ENCODE measurements around the gene S100A1. TPM values are rescaled to one million over a fixed set of nuclear protein-coding genes. Genes with fewer than 3 reads are reported as not detected.

S100A1 gene
- total and polyA plus RNA-seq, 2 of the 13 experiments (the other 11 are each of a cell fraction or from before 2014, with no cell fraction given) = 120 to 251 TPM

DNA sequence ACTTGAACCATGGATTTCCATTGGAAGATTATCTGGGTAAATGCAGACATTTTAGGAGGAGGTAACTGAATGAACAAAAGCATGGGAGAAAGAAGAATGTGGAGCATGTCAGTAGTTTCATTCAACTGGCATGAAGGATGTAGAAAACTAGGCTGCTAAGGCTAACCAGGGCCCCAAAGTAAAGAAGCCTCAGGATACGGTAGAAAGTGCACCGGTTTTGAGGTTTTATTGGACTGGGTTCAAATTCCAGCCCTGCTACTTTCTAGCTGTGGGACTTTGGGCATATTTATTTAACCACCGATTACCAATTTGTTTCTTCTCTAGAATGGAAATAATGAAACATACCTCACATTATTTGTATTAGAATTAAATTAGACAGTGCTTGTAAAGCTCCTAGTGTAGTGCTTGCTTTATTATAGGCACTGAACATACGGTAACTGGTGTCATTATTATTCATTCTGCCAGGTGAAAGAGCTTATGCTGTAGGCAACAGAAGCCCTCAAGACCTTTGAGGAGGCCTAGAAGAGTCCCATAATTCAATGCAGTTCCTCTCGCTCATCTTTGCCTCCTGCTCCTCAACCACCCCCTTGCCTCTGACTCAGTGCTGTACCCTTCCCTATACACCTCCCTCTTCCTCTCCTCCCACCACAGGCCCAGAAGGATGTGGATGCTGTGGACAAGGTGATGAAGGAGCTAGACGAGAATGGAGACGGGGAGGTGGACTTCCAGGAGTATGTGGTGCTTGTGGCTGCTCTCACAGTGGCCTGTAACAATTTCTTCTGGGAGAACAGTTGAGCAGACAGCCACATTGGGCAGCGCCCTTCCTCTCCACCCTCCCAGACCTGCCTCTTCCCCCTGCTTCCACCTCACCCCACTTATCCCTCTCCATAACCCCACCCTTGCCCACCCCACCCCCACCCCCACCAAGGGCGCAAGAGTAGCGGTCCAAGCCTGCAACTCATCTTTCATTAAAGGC, 3.1 kb downstream of the S100A1 start (continued):
- no peak for TF ChIP-seq MTF2 (CRISPR knock-in tag; IDR thresholded peaks at IDR 0.05; ENCODE audit: borderline replicate concordance)
- peak; percentile 51; the same call in 1 of the 2 replicates for TF ChIP-seq RBFOX2 (IDR thresholded peaks at IDR 0.05; ENCODE audit: low read depth, low read length)
- TF ChIP-seq SNRNP70 (IDR thresholded peaks at IDR 0.05; ENCODE audit: low read depth, low read length) = no peak
- TF ChIP-seq ZNF180 (CRISPR knock-in tag; IDR thresholded peaks at IDR 0.05; ENCODE audit: borderline replicate concordance, low read depth) = no peak
- TF ChIP-seq ZNF30 (CRISPR knock-in tag; IDR thresholded peaks at IDR 0.05) = no peak
- TF ChIP-seq ATRX (CRISPR knock-in tag; IDR thresholded peaks at IDR 0.05; ENCODE audit: borderline replicate concordance) = no peak
- TF ChIP-seq, protein P1, sequence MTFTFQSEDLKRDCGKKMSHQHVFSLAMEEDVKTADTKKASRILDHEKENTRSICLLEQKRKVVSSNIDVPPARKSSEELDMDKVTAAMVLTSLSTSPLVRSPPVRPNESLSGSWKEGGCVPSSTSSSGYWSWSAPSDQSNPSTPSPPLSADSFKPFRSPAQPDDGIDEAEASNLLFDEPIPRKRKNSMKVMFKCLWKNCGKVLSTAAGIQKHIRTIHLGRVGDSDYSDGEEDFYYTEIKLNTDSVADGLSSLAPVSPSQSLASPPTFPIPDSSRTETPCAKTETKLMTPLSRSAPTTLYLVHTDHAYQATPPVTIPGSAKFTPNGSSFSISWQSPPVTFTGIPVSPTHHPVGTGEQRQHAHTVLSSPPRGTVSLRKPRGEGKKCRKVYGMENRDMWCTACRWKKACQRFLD (CRISPR knock-in tag; IDR thresholded peaks at IDR 0.05; ENCODE audit: borderline replicate concordance) = no peak
- TF ChIP-seq, protein P2, sequence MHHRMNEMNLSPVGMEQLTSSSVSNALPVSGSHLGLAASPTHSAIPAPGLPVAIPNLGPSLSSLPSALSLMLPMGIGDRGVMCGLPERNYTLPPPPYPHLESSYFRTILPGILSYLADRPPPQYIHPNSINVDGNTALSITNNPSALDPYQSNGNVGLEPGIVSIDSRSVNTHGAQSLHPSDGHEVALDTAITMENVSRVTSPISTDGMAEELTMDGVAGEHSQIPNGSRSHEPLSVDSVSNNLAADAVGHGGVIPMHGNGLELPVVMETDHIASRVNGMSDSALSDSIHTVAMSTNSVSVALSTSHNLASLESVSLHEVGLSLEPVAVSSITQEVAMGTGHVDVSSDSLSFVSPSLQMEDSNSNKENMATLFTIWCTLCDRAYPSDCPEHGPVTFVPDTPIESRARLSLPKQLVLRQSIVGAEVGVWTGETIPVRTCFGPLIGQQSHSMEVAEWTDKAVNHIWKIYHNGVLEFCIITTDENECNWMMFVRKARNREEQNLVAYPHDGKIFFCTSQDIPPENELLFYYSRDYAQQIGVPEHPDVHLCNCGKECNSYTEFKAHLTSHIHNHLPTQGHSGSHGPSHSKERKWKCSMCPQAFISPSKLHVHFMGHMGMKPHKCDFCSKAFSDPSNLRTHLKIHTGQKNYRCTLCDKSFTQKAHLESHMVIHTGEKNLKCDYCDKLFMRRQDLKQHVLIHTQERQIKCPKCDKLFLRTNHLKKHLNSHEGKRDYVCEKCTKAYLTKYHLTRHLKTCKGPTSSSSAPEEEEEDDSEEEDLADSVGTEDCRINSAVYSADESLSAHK (CRISPR knock-in tag; IDR thresholded peaks at IDR 0.05; ENCODE audit: borderline replicate concordance) = no peak
- TF ChIP-seq, protein P3, sequence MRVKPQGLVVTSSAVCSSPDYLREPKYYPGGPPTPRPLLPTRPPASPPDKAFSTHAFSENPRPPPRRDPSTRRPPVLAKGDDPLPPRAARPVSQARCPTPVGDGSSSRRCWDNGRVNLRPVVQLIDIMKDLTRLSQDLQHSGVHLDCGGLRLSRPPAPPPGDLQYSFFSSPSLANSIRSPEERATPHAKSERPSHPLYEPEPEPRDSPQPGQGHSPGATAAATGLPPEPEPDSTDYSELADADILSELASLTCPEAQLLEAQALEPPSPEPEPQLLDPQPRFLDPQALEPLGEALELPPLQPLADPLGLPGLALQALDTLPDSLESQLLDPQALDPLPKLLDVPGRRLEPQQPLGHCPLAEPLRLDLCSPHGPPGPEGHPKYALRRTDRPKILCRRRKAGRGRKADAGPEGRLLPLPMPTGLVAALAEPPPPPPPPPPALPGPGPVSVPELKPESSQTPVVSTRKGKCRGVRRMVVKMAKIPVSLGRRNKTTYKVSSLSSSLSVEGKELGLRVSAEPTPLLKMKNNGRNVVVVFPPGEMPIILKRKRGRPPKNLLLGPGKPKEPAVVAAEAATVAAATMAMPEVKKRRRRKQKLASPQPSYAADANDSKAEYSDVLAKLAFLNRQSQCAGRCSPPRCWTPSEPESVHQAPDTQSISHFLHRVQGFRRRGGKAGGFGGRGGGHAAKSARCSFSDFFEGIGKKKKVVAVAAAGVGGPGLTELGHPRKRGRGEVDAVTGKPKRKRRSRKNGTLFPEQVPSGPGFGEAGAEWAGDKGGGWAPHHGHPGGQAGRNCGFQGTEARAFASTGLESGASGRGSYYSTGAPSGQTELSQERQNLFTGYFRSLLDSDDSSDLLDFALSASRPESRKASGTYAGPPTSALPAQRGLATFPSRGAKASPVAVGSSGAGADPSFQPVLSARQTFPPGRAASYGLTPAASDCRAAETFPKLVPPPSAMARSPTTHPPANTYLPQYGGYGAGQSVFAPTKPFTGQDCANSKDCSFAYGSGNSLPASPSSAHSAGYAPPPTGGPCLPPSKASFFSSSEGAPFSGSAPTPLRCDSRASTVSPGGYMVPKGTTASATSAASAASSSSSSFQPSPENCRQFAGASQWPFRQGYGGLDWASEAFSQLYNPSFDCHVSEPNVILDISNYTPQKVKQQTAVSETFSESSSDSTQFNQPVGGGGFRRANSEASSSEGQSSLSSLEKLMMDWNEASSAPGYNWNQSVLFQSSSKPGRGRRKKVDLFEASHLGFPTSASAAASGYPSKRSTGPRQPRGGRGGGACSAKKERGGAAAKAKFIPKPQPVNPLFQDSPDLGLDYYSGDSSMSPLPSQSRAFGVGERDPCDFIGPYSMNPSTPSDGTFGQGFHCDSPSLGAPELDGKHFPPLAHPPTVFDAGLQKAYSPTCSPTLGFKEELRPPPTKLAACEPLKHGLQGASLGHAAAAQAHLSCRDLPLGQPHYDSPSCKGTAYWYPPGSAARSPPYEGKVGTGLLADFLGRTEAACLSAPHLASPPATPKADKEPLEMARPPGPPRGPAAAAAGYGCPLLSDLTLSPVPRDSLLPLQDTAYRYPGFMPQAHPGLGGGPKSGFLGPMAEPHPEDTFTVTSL (CRISPR knock-in tag; IDR thresholded peaks at IDR 0.05; ENCODE audit: borderline replicate concordance) = peak; percentile 28; the same call in 1 of the 2 replicates
- TF ChIP-seq SAP130 (CRISPR knock-in tag; IDR thresholded peaks at IDR 0.05; ENCODE audit: low read depth) = peak; percentile 49
- TF ChIP-seq, protein P4, sequence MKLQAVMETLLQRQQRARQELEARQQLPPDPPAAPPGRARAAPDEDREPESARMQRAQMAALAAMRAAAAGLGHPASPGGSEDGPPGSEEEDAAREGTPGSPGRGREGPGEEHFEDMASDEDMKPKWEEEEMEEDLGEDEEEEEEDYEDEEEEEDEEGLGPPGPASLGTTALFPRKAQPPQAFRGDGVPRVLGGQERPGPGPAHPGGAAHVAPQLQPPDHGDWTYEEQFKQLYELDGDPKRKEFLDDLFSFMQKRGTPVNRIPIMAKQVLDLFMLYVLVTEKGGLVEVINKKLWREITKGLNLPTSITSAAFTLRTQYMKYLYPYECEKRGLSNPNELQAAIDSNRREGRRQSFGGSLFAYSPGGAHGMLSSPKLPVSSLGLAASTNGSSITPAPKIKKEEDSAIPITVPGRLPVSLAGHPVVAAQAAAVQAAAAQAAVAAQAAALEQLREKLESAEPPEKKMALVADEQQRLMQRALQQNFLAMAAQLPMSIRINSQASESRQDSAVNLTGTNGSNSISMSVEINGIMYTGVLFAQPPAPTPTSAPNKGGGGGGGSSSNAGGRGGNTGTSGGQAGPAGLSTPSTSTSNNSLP (IDR thresholded peaks at IDR 0.05; ENCODE audit: low read depth, low read length) = 0 out of 2 replicates have a peak, but pooled peaks have one; percentile 29
- TF ChIP-seq CBFB (CRISPR knock-in tag; IDR thresholded peaks at IDR 0.05) = no peak
- TF ChIP-seq, protein P5, sequence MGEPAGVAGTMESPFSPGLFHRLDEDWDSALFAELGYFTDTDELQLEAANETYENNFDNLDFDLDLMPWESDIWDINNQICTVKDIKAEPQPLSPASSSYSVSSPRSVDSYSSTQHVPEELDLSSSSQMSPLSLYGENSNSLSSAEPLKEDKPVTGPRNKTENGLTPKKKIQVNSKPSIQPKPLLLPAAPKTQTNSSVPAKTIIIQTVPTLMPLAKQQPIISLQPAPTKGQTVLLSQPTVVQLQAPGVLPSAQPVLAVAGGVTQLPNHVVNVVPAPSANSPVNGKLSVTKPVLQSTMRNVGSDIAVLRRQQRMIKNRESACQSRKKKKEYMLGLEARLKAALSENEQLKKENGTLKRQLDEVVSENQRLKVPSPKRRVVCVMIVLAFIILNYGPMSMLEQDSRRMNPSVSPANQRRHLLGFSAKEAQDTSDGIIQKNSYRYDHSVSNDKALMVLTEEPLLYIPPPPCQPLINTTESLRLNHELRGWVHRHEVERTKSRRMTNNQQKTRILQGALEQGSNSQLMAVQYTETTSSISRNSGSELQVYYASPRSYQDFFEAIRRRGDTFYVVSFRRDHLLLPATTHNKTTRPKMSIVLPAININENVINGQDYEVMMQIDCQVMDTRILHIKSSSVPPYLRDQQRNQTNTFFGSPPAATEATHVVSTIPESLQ (CRISPR knock-in tag; conservative IDR thresholded peaks at IDR 0.05) = no peak
- peak; percentile 81 for TF ChIP-seq KDM6A (CRISPR knock-in tag; IDR thresholded peaks at IDR 0.05; ENCODE audit: low read depth)
